HepG2 (cell line): ENCODE measurements around the gene NEDD4L. TPM values are rescaled to one million over a fixed set of nuclear protein-coding genes. Genes with fewer than 3 reads are reported as not detected.

Experiments
- ATF1 ChIP-seq: IDR thresholded peaks from 2 replicates; pipeline ENCODE4 v1.6.1; 2016; ENCODE audit warnings: mild to moderate bottlenecking, control low read depth
- HDAC2 ChIP-seq: sonication (generic); formaldehyde crosslinking; IDR thresholded peaks from 2 replicates; pipeline ENCODE4 v1.4.0; 2020; ENCODE audit warnings: missing genetic modification reagents
- HNF4A ChIP-seq: sonication (generic); formaldehyde crosslinking; IDR thresholded peaks from 2 replicates; pipeline ENCODE4 v1.4.0; 2020; ENCODE audit warnings: missing genetic modification reagents
- KDM3A ChIP-seq: IDR thresholded peaks from 2 replicates; pipeline ENCODE4 v1.6.1; 2018; ENCODE audit warnings: low read depth, missing compliant biosample characterization
- MLLT10 ChIP-seq: sonication (generic); formaldehyde crosslinking; IDR thresholded peaks from 2 replicates; pipeline ENCODE4 v1.4.0; 2020; ENCODE audit warnings: missing genetic modification reagents
- NFKBIZ ChIP-seq: IDR thresholded peaks from 2 replicates; pipeline ENCODE4 v1.6.1; 2018; ENCODE audit warnings: missing genetic modification reagents, missing compliant biosample characterization
- NR2C2 ChIP-seq: sonication (generic); formaldehyde crosslinking; IDR thresholded peaks from 2 replicates; pipeline ENCODE4 v1.4.0; 2020; ENCODE audit warnings: missing genetic modification reagents, mild to moderate bottlenecking, moderate library complexity, borderline replicate concordance
- SKIL ChIP-seq: sonication (generic); formaldehyde crosslinking; IDR thresholded peaks from 2 replicates; pipeline ENCODE4 v1.8.0; 2022; ENCODE audit warnings: missing genetic modification reagents, mild to moderate bottlenecking, moderate library complexity, borderline replicate concordance
- SRSF1 ChIP-seq: fragments of 200-400 bp; formaldehyde crosslinking; optimal IDR thresholded peaks from 2 replicates; pipeline ENCODE3; 2017; ENCODE audit warnings: mild to moderate bottlenecking, low read depth, low read length, moderate library complexity
- THRA ChIP-seq: sonication (generic); formaldehyde crosslinking; IDR thresholded peaks from 2 replicates; pipeline ENCODE4 v1.4.0; 2020; ENCODE audit warnings: missing genetic modification reagents, borderline replicate concordance
- ZBTB44 ChIP-seq: sonication (generic); formaldehyde crosslinking; IDR thresholded peaks from 2 replicates; pipeline ENCODE4 v1.4.0; 2020; ENCODE audit warnings: missing genetic modification reagents
- ZFP91 ChIP-seq: sonication (generic); formaldehyde crosslinking; IDR thresholded peaks from 2 replicates; pipeline ENCODE4 v1.9.0; 2022; ENCODE audit warnings: missing genetic modification reagents, mild to moderate bottlenecking, borderline replicate concordance
- ZNF101 ChIP-seq: sonication (generic); formaldehyde crosslinking; IDR thresholded peaks from 2 replicates; pipeline ENCODE4 v1.4.0; 2020; ENCODE audit warnings: mild to moderate bottlenecking, low read depth, missing genetic modification reagents, borderline replicate concordance
- ZNF205 ChIP-seq: IDR thresholded peaks from 2 replicates; pipeline ENCODE4 v1.6.1; 2018; ENCODE audit warnings: missing biosample characterization, missing genetic modification reagents
- ZNF24 ChIP-seq: fragments of 450-650 bp; IDR thresholded peaks from 2 replicates; pipeline ENCODE4 v1.6.1; 2017; ENCODE audit warnings: antibody characterized with exemption, mild to moderate bottlenecking
- ZNF3 ChIP-seq: IDR thresholded peaks from 2 replicates; pipeline ENCODE4 v1.7.0; 2017; ENCODE audit warnings: inconsistent platforms
- ZNF33A ChIP-seq: sonication (generic); formaldehyde crosslinking; IDR thresholded peaks from 2 replicates; pipeline ENCODE4 v1.5.1; 2020; ENCODE audit warnings: missing genetic modification reagents, mild to moderate bottlenecking, moderate library complexity, borderline replicate concordance
- ZNF543 ChIP-seq: sonication (generic); formaldehyde crosslinking; IDR thresholded peaks from 2 replicates; pipeline ENCODE4 v1.4.0; 2020; ENCODE audit warnings: mild to moderate bottlenecking, missing genetic modification reagents
- ZNF703 ChIP-seq: sonication (generic); formaldehyde crosslinking; IDR thresholded peaks from 2 replicates; pipeline ENCODE4 v1.5.1; 2020; ENCODE audit warnings: missing genetic modification reagents, mild to moderate bottlenecking, moderate library complexity, borderline replicate concordance
- ZNF746 ChIP-seq: sonication (generic); formaldehyde crosslinking; IDR thresholded peaks from 2 replicates; pipeline ENCODE4 v1.8.0; 2022; ENCODE audit warnings: mild to moderate bottlenecking, missing genetic modification reagents
- ZNF747 ChIP-seq: sonication (generic); formaldehyde crosslinking; IDR thresholded peaks from 2 replicates; pipeline ENCODE4 v1.8.1; 2023; ENCODE audit warnings: missing genetic modification reagents, mild to moderate bottlenecking, borderline replicate concordance
- ZNF782 ChIP-seq: sonication (generic); formaldehyde crosslinking; IDR thresholded peaks from 2 replicates; pipeline ENCODE4 v1.4.0; 2020; ENCODE audit warnings: missing genetic modification reagents, mild to moderate bottlenecking, borderline replicate concordance
- ZNF792 ChIP-seq: IDR thresholded peaks from 2 replicates; pipeline ENCODE4 v1.6.1; 2016
- polyA plus RNA-seq, 8 experiments: library from polyadenylated mRNA; depleted of rRNA in 3 of 8; stranded (reverse) in 7 of 8; unstranded in 1 of 8; fragments of >200 nt; fragmentation: Illumina TruSeq in 4 of 8; extraction: Trizol in 4 of 8; gene quantifications; 2 replicates each; pipeline versions ENCODE4 v1.2.1 to v1.2.3, GENCODE V29; 2011 to 2016; ENCODE audit warnings: low read depth in 4 of 8, missing spikeins in 1 of 8, mixed read lengths in 1 of 8; ENCODE audit not compliant: insufficient read depth in 1 of 8
- total RNA-seq, 5 experiments: library from RNA; depleted of rRNA; stranded (reverse); fragments of >200 nt; fragmentation: Illumina TruSeq; extraction: Trizol; gene quantifications; 2 replicates each; pipeline ENCODE4 v1.2.3, GENCODE V29; 2016; ENCODE audit warnings: low read depth in 1 of 5

The NEDD4L gene
- total and polyA plus RNA-seq, 2 of the 13 experiments (the other 11 are each of a cell fraction or from before 2014, with no cell fraction given): 168 to 390 TPM

GRCh38 chr18:58315739-58316215 is 271.8 kb downstream of the NEDD4L start (continued):
- TF ChIP-seq ZBTB44 (CRISPR knock-in tag): no peak
- TF ChIP-seq ATF1 (CRISPR knock-in tag): no peak
- no peak for TF ChIP-seq ZNF703 (CRISPR knock-in tag)
- TF ChIP-seq KDM3A (CRISPR knock-in tag): no peak
- TF ChIP-seq ZNF746 (CRISPR knock-in tag): no peak
- TF ChIP-seq ZNF782 (CRISPR knock-in tag): no peak
- no peak for TF ChIP-seq SRSF1
- TF ChIP-seq ZNF3: no peak
- TF ChIP-seq THRA (CRISPR knock-in tag): peak; percentile 78; the same call in 1 of the 2 replicates
- TF ChIP-seq ZNF747: no peak
- TF ChIP-seq ZNF205 (CRISPR knock-in tag): peak; percentile 96
- no peak for TF ChIP-seq ZNF33A
- 0 out of 2 replicates have a peak, but pooled peaks have one; percentile 37 for TF ChIP-seq HDAC2 (CRISPR knock-in tag)
- TF ChIP-seq ZNF24: 0 out of 2 replicates have a peak, but pooled peaks have one; percentile 53
- TF ChIP-seq ZFP91 (CRISPR knock-in tag): 0 out of 2 replicates have a peak, but pooled peaks have one; percentile 27
- 0 out of 2 replicates have a peak, but pooled peaks have one; percentile 34 for TF ChIP-seq NR2C2
- TF ChIP-seq HNF4A (CRISPR knock-in tag): peak; percentile 45; the same call in 1 of the 2 replicates
- 0 out of 2 replicates have a peak, but pooled peaks have one; percentile 41 for TF ChIP-seq ZNF792 (CRISPR knock-in tag)
- no peak for TF ChIP-seq ZNF543 (CRISPR knock-in tag)
- TF ChIP-seq MLLT10 (CRISPR knock-in tag): no peak
- no peak for TF ChIP-seq ZNF101 (CRISPR knock-in tag)
- peak; percentile 85 for TF ChIP-seq SKIL
- TF ChIP-seq NFKBIZ (CRISPR knock-in tag): peak; percentile 67; the same call in 1 of the 2 replicates
